Astrocyte of the spinal cord (primary cell): Measurements from ENCODE around the gene MYH6.

ENCODE experiments used
- DNase-seq: peaks from one replicate; pipeline ENCODE4 v3.0.0; 2011; ENCODE audit warnings: low read depth, low spot score
- H3K4me3 ChIP-seq: 2 replicates; pipeline ENCODE4 v1.5.1; 2011; ENCODE audit warnings: low read depth, mild to moderate bottlenecking, low read length, moderate library complexity
- CTCF ChIP-seq: IDR thresholded peaks from 2 replicates; pipeline ENCODE4 v1.5.1; 2012; ENCODE audit warnings: low read depth, mild to moderate bottlenecking, low read length, inconsistent platforms
- in situ Hi-C: cut with HindIII; loops from 2 replicates; pipeline ENCODE4 v1.10.0; 2017; ENCODE audit warnings: low sequenced_read_pairs

Gene MYH6

GRCh38 chr14:23384364-23385080 is 23.6 kb downstream of the MYH6 start:
- DNase-seq, result no peak
- in situ Hi-C loops, result no loop called here
- TF ChIP-seq CTCF, result no peak
- H3K4me3 ChIP-seq, result no peak overlapping the region

- TF ChIP-seq CTCF, result no peak
- in situ Hi-C loops, result no loop called here
- no peak overlapping the region for H3K4me3 ChIP-seq
- DNase-seq, result no peak
These were observed 25.2 kb downstream of the MYH6 start for GRCh38 chr14:23382731-23383440.

GRCh38 chr14:23382276-23382675 is 25.8 kb downstream of the MYH6 start:
- TF ChIP-seq CTCF, result no peak
- DNase-seq, result no peak
- in situ Hi-C loops, result no loop called here
- H3K4me3 ChIP-seq, result no peak overlapping the region

- TF ChIP-seq CTCF, result no peak
- no peak overlapping the region for H3K4me3 ChIP-seq
- no peak for DNase-seq
- in situ Hi-C loops, result no loop called here
These were observed 26.2 kb downstream of the MYH6 start for GRCh38 chr14:23381871-23382270.

GRCh38 chr14:23380976-23381375 is 27.1 kb downstream of the MYH6 start:
- in situ Hi-C loops, result no loop called here
- no peak overlapping the region for H3K4me3 ChIP-seq
- no peak for DNase-seq
- no peak for TF ChIP-seq CTCF

GRCh38 chr14:23380197-23380914 is 27.7 kb downstream of the MYH6 start:
- no peak for DNase-seq
- TF ChIP-seq CTCF, result no peak
- no peak overlapping the region for H3K4me3 ChIP-seq
- in situ Hi-C loops, result no loop called here
